Stomach smooth muscle (tissue), 2 donors: ENCODE measurements around the gene SSH2.

Experiments
- H3K27ac ChIP-seq: one replicate; pipeline ENCODE4 v1.7.0; 2013; ENCODE audit warnings: mild to moderate bottlenecking, low read length, inconsistent platforms
- H3K27me3 ChIP-seq, 2 donors: one replicate each; pipeline ENCODE4 v1.7.0; 2013; ENCODE audit warnings: low read length in 2 of 2; ENCODE audit not compliant: insufficient read depth in 2 of 2, control insufficient read depth in 1 of 2
- H3K36me3 ChIP-seq, 2 donors: one replicate each; pipeline ENCODE4 v1.7.0; 2013; ENCODE audit warnings: low read length in 2 of 2; ENCODE audit not compliant: control insufficient read depth in 2 of 2, insufficient read depth in 2 of 2
- H3K4me1 ChIP-seq: one replicate; pipeline ENCODE4 v1.7.0; 2013; ENCODE audit warnings: low read length; ENCODE audit not compliant: control insufficient read depth, insufficient read depth
- H3K4me3 ChIP-seq, 2 donors: one replicate each; pipeline ENCODE4 v1.7.0; 2013; ENCODE audit warnings: low read length in 2 of 2
- H3K9ac ChIP-seq, 2 donors: one replicate each; pipeline ENCODE4 v1.7.0; 2013; ENCODE audit warnings: low read length in 2 of 2, mild to moderate bottlenecking in 1 of 2
- H3K9me3 ChIP-seq, 2 donors: one replicate each; pipeline ENCODE4 v1.7.0; 2013; ENCODE audit warnings: low read length in 2 of 2; ENCODE audit not compliant: control insufficient read depth in 2 of 2
- donor health status: healthy.
- donor health status: Pancreatic carcinoma.

The SSH2 gene

GRCh38 chr17:29757788-29758187 lies 172.2 kb downstream of the SSH2 start:
- Histone ChIP-seq H3K9me3 (no peaks in the 10 kb centered on the region), H3K4me1 (no peaks in the 10 kb centered on the region), H3K4me3 (no peak overlapping the region), H3K9ac (no peak overlapping the region), H3K36me3 (no peaks in the 10 kb centered on the region), H3K27me3 (no peaks in the 10 kb centered on the region), H3K27ac (no peak overlapping the region)

- no peak overlapping the region for H3K4me3 ChIP-seq
- H3K9me3 ChIP-seq, result no peaks in the 10 kb centered on the region
- no peaks in the 10 kb centered on the region for H3K36me3 ChIP-seq
- H3K9ac ChIP-seq, result no peak overlapping the region
- no peaks in the 10 kb centered on the region for H3K4me1 ChIP-seq
- H3K27me3 ChIP-seq, result no peaks in the 10 kb centered on the region
- H3K27ac ChIP-seq, result no peak overlapping the region
Measured at GRCh38 chr17:29753845-29754439, 176.1 kb downstream of the SSH2 start.

DNA sequence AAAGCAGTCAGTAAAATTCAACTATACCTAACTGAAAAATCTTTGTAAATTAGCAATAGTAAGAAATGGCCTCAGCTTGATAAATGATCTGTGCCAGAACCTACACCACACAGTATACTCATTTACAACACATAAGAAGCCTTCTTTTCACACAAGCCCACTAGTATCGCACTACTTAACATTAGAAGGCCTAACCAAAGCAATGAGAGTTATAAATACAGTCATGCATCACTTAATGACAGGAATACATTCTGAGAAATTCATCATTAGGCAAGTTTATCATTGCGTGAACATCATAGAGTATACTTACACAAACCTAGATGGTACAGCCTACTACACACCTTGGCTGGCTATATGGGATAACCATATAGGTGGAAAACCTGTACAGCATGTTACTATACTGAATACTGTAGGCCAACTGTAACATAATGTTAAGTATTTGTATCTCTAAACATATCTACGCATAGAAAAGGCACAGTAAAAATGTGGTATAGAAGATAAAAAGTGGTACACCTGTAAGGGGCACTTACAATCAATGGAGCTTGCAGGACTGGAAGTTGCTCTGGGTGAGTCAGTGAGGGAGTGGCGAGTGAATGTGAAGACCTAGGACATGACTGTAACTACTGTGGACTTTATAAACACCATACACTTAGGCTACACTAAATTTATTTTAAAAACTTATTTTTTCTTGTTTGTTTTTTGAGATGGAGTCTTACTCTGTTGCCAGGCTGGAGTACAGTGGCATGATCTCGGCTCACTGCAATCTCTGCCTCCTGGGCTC lies 180.8 kb downstream of the SSH2 start:
- Histone ChIP-seq H3K9ac (no peak overlapping the region), H3K27me3 (no peaks in the 10 kb centered on the region), H3K36me3 (no peaks in the 10 kb centered on the region), H3K9me3 (no peaks in the 10 kb centered on the region), H3K27ac (no peak overlapping the region), H3K4me1 (no peaks in the 10 kb centered on the region), H3K4me3 (no peak overlapping the region)

- Histone ChIP-seq H3K27ac (no peak overlapping the region), H3K36me3 (no peaks in the 10 kb centered on the region), H3K4me1 (no peaks in the 10 kb centered on the region), H3K4me3 (no peak overlapping the region), H3K9me3 (no peaks in the 10 kb centered on the region), H3K27me3 (no peaks in the 10 kb centered on the region), H3K9ac (no peak overlapping the region)
Measured at GRCh38 chr17:29748400-29748799, 181.6 kb downstream of the SSH2 start.

DNA sequence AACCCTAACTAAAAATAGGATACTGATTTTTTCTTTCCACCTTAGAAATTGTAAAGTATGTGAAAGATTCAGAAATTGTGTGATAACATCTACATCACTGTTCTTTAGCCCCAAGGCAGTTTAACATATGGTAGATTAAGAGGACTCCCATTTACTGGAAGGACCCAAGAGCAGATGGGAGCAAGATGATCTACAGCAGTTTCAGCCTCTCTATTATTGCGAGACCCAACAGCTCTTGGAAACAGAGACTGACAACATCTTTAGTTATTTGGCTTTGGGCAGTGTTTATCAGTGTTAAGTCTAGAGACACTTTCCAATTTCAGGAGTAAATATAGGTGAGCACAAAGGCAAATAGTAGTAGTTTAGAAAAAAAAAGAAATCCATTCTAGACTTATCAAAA lies 182.4 kb downstream of the SSH2 start:
- no peak overlapping the region for H3K27ac ChIP-seq
- no peaks in the 10 kb centered on the region for H3K4me1 ChIP-seq
- H3K9me3 ChIP-seq, result no peaks in the 10 kb centered on the region
- H3K4me3 ChIP-seq, result no peak overlapping the region
- no peak overlapping the region for H3K9ac ChIP-seq
- H3K36me3 ChIP-seq, result no peaks in the 10 kb centered on the region
- no peaks in the 10 kb centered on the region for H3K27me3 ChIP-seq

DNA sequence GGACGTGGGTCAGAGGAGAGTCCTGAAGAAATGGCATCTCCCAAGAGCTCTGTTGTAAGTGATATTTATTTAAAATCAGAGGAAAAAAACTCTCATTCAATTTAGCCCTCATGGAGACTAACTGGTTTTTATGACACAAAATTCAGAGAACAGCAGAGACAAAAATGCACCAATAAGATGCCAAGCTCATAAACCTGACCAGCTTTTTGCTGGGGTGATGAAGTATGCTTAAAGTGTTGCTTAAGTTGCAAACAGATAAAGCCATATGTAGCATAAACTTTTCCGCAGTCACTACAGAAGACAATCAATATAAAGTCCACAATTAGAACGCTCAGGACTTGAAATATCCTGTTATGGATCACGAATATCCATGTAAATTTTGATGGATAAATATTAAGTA lies 183.4 kb downstream of the SSH2 start:
- Histone ChIP-seq H3K27me3 (no peaks in the 10 kb centered on the region), H3K4me1 (no peaks in the 10 kb centered on the region), H3K9ac (no peak overlapping the region), H3K36me3 (no peaks in the 10 kb centered on the region), H3K4me3 (no peak overlapping the region), H3K9me3 (no peaks in the 10 kb centered on the region), H3K27ac (no peak overlapping the region)

DNA sequence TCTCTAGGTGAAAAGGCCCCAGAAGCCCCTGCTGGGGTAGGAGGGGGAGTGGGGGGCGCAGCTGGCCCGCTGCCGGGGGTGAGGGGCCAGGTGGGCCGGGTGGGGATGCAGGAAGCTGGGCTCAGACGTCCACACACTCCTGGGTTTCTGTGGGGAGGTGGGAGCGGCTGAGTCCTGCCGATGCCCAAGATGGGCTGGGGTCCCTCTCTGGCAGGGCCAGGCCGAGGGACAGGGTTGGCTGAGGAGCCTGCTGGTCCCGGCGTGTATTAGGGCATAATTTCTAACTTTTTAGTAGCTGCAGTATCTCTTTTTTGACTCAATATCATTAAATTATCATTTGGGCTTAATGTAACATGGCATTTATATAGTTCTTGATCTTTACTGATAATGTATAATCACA lies 185.9 kb downstream of the SSH2 start:
- no peak overlapping the region for H3K27ac ChIP-seq
- H3K4me1 ChIP-seq, result no peaks in the 10 kb centered on the region

DNA sequence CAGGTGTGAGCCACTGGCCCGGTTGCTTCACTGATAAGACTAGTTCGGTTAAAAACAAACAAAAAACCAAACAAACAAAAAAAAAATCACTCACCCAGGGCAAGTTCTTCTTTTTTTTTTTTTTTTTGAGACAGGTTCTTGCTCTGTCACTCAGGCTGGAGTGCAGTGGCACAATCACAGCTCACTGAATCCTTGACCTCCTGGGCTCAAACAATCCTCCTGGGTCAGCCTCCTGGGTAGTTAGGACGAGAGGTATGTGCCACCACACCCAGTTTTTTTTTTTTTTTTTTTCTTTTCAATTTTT lies 187.9 kb downstream of the SSH2 start:
- no peaks in the 10 kb centered on the region for H3K36me3 ChIP-seq
- no peaks in the 10 kb centered on the region for H3K27me3 ChIP-seq
- no peak overlapping the region for H3K9ac ChIP-seq
- no peaks in the 10 kb centered on the region for H3K4me1 ChIP-seq
- H3K27ac ChIP-seq, result no peak overlapping the region
- no peaks in the 10 kb centered on the region for H3K9me3 ChIP-seq
- no peak overlapping the region for H3K4me3 ChIP-seq

More for the DNA sequence above, 185.9 kb downstream of the SSH2 start:
- no peak overlapping the region for H3K9ac ChIP-seq
- H3K9me3 ChIP-seq, result no peaks in the 10 kb centered on the region
- H3K36me3 ChIP-seq, result no peaks in the 10 kb centered on the region
- H3K27me3 ChIP-seq, result no peaks in the 10 kb centered on the region
- no peak overlapping the region for H3K4me3 ChIP-seq

DNA sequence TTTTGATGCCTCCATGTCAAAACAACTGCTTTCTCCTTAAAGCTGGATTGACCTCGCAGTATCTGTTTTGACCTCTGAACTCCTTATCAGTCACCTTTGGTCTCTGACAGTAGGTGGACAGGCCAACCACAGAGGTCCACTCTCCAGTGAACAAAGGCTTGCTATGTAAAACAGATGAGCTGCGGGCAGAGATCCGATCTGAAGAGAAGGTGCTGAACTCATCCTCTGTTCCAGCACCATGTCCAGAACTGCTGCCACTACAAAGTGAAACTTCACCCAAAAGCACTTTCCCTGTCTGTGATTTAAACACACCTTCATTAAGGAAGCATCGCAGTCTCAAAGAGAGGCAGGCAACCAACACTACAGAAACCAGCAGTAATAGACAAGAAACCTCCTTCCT lies 190.0 kb downstream of the SSH2 start:
- Histone ChIP-seq H3K27me3 (no peaks in the 10 kb centered on the region), H3K9ac (no peak overlapping the region), H3K9me3 (no peaks in the 10 kb centered on the region), H3K36me3 (no peaks in the 10 kb centered on the region), H3K27ac (no peak overlapping the region), H3K4me1 (no peaks in the 10 kb centered on the region), H3K4me3 (no peak overlapping the region)

DNA sequence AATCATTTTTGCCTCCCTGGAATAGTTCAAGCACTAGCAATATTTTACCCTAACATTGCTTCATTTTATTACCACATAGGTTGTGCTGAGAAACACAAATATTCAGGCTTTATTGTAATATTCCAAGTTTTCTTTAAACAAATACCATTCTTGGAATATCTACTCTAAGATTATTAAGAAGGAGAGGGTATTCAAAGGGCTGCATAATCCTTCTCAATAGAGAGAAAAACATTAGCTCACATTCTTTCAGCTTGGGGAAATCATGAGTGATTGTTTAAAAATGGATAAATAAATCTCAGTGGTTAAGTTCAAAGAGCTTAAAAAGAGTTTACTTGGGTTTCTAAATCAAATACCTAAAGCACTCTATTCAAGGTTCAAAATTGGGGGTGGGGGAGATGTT lies 195.4 kb downstream of the SSH2 start:
- Histone ChIP-seq H3K27me3 (no peaks in the 10 kb centered on the region), H3K9me3 (no peaks in the 10 kb centered on the region), H3K27ac (no peak overlapping the region), H3K36me3 (no peaks in the 10 kb centered on the region), H3K4me3 (no peak overlapping the region), H3K9ac (no peak overlapping the region), H3K4me1 (no peaks in the 10 kb centered on the region)

GRCh38 chr17:29733166-29733565 lies 196.9 kb downstream of the SSH2 start:
- H3K4me1 ChIP-seq, result no peaks in the 10 kb centered on the region
- no peaks in the 10 kb centered on the region for H3K9me3 ChIP-seq
- no peaks in the 10 kb centered on the region for H3K36me3 ChIP-seq
- no peak overlapping the region for H3K4me3 ChIP-seq
- no peak overlapping the region for H3K9ac ChIP-seq
- no peaks in the 10 kb centered on the region for H3K27me3 ChIP-seq
- no peak overlapping the region for H3K27ac ChIP-seq
